ENCODE results near the gene CEND1. TPM values are rescaled to one million over a fixed set of nuclear protein-coding genes. Genes with fewer than 3 reads are reported as not detected.

The CEND1 gene
- total and polyA plus RNA-seq, 2 of the 13 experiments (the other 11 are each of a cell fraction or from before 2014, with no cell fraction given) = not detected

DNA sequence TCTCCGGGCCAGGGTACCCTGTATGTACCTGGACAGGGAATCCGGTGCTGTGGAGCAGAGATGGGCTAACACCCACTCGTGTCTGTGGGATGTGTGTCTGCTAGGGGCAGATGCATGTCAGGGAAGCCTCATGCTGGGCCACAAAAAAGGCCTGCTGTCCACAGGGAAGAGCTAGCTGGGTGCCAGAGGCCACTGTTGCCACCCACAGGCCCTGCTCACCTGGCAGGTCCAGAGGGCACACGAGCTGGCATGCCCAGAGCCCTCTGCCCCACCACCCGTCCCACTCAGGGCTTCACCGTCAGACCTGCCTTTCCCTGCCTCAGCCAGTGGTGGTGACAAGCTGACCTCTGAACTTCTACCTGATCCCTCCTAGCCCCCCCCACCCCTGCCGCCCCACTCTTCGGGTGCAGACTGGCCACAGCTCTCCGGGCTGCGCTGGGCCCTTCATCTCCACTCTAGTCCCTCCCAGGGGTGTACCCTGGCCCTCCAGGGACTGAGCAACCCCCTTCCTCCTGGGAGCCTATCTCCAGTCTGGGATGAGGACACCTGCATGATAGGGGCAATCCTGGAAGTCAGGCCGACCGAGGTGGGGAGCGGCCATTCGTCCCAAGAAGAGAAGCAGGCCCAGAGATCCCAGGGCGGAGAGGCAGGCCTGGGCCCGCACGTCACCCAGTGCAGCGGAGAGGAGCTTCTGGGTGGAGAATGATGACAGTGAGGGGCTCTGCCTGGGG is 6.8 kb upstream of the CEND1 start (continued):
- TF ChIP-seq, protein P1, sequence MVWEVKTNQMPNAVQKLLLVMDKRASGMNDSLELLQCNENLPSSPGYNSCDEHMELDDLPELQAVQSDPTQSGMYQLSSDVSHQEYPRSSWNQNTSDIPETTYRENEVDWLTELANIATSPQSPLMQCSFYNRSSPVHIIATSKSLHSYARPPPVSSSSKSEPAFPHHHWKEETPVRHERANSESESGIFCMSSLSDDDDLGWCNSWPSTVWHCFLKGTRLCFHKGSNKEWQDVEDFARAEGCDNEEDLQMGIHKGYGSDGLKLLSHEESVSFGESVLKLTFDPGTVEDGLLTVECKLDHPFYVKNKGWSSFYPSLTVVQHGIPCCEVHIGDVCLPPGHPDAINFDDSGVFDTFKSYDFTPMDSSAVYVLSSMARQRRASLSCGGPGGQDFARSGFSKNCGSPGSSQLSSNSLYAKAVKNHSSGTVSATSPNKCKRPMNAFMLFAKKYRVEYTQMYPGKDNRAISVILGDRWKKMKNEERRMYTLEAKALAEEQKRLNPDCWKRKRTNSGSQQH (CRISPR knock-in tag; IDR thresholded peaks at IDR 0.05; ENCODE audit: low read depth) = no peak
- 0 out of 2 replicates have a peak, but pooled peaks have one; percentile 1 for TF ChIP-seq KDM3A (CRISPR knock-in tag; IDR thresholded peaks at IDR 0.05; ENCODE audit: low read depth)
- TF ChIP-seq ZNF616 (CRISPR knock-in tag; IDR thresholded peaks at IDR 0.05; ENCODE audit: low read depth) = no peak
- TF ChIP-seq NONO (IDR thresholded peaks at IDR 0.05) = no peak
- TF ChIP-seq NONO (CRISPR knock-in tag; conservative IDR thresholded peaks at IDR 0.05) = no peak
- TF ChIP-seq ZNF275 (CRISPR knock-in tag; IDR thresholded peaks at IDR 0.05; ENCODE audit: borderline replicate concordance) = peak; percentile 16; the same call in 1 of the 2 replicates
- TF ChIP-seq MXD1 (CRISPR knock-in tag; IDR thresholded peaks at IDR 0.05) = peak; percentile 3; the same call in 1 of the 2 replicates
- TF ChIP-seq ARID2 (CRISPR knock-in tag; IDR thresholded peaks at IDR 0.05; ENCODE audit: borderline replicate concordance) = no peak
- TF ChIP-seq E2F2 (CRISPR knock-in tag; IDR thresholded peaks at IDR 0.05; ENCODE audit: borderline replicate concordance) = no peak
- TF ChIP-seq, protein P2, sequence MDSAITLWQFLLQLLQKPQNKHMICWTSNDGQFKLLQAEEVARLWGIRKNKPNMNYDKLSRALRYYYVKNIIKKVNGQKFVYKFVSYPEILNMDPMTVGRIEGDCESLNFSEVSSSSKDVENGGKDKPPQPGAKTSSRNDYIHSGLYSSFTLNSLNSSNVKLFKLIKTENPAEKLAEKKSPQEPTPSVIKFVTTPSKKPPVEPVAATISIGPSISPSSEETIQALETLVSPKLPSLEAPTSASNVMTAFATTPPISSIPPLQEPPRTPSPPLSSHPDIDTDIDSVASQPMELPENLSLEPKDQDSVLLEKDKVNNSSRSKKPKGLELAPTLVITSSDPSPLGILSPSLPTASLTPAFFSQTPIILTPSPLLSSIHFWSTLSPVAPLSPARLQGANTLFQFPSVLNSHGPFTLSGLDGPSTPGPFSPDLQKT (CRISPR knock-in tag; IDR thresholded peaks at IDR 0.05; ENCODE audit: borderline replicate concordance) = no peak
- TF ChIP-seq, protein P3, sequence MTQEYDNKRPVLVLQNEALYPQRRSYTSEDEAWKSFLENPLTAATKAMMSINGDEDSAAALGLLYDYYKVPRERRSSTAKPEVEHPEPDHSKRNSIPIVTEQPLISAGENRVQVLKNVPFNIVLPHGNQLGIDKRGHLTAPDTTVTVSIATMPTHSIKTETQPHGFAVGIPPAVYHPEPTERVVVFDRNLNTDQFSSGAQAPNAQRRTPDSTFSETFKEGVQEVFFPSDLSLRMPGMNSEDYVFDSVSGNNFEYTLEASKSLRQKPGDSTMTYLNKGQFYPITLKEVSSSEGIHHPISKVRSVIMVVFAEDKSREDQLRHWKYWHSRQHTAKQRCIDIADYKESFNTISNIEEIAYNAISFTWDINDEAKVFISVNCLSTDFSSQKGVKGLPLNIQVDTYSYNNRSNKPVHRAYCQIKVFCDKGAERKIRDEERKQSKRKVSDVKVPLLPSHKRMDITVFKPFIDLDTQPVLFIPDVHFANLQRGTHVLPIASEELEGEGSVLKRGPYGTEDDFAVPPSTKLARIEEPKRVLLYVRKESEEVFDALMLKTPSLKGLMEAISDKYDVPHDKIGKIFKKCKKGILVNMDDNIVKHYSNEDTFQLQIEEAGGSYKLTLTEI (CRISPR knock-in tag; conservative IDR thresholded peaks at IDR 0.05) = no peak
- no peak for TF ChIP-seq TEAD2 (CRISPR knock-in tag; IDR thresholded peaks at IDR 0.05)
- no peak for TF ChIP-seq IRX3 (CRISPR knock-in tag; IDR thresholded peaks at IDR 0.05; ENCODE audit: borderline replicate concordance, low read depth)
- TF ChIP-seq ZNF710 (CRISPR knock-in tag; IDR thresholded peaks at IDR 0.05; ENCODE audit: borderline replicate concordance) = peak; percentile 77
- no peak for TF ChIP-seq BRD4 (CRISPR knock-in tag; IDR thresholded peaks at IDR 0.05)
- no peak; the same call in 1 of the 2 replicates for TF ChIP-seq HNF4A (CRISPR knock-in tag; IDR thresholded peaks at IDR 0.05)
- TF ChIP-seq NR1H2 (CRISPR knock-in tag; IDR thresholded peaks at IDR 0.05; ENCODE audit: borderline replicate concordance, low read depth) = no peak
- TF ChIP-seq GATAD2A (CRISPR knock-in tag; IDR thresholded peaks at IDR 0.05) = no peak
- TF ChIP-seq POLR2G (IDR thresholded peaks at IDR 0.05; ENCODE audit: low read depth, low read length) = peak; percentile 19; the same call in 1 of the 2 replicates

All from HepG2 (cell line).